ENCODE results near the gene IL6R.

The IL6R gene

GRCh38 chr1:154425172-154425571 lies 20.0 kb downstream of the IL6R start:
- no peak for DNase-seq (ENCODE audit: low read depth in 2 of 2)

GRCh38 chr1:154427173-154428139 lies 22.3 kb downstream of the IL6R start:
- DNase-seq (ENCODE audit: low read depth in 2 of 2): no peak

GRCh38 chr1:154429118-154429517 lies 24.0 kb downstream of the IL6R start:
- DNase-seq (ENCODE audit: low read depth in 2 of 2): no peak

- no peak for DNase-seq (ENCODE audit: low read depth in 2 of 2)
Measured at GRCh38 chr1:154429841-154430611, 24.9 kb downstream of the IL6R start.

GRCh38 chr1:154430903-154431302 lies 25.8 kb downstream of the IL6R start:
- no peak for DNase-seq (ENCODE audit: low read depth in 2 of 2)

GRCh38 chr1:154431586-154432373 lies 26.6 kb downstream of the IL6R start:
- peak; percentile 26 to 37 for DNase-seq (ENCODE audit: low read depth in 2 of 2)

- peak in 1 of 2 donors; percentile 52 for DNase-seq (ENCODE audit: low read depth in 2 of 2)
Measured at GRCh38 chr1:154433161-154433764, 28.1 kb downstream of the IL6R start.

GRCh38 chr1:154434346-154435085 lies 29.4 kb downstream of the IL6R start:
- DNase-seq (ENCODE audit: low read depth in 2 of 2): no peak

- DNase-seq (ENCODE audit: low read depth in 2 of 2): no peak
Measured at GRCh38 chr1:154435599-154436200, 30.6 kb downstream of the IL6R start.

- DNase-seq (ENCODE audit: low read depth in 2 of 2): no peak
Measured at GRCh38 chr1:154436433-154436832, 31.3 kb downstream of the IL6R start.

- DNase-seq (ENCODE audit: low read depth in 2 of 2): no peak
Measured at GRCh38 chr1:154440036-154440804, 35.1 kb downstream of the IL6R start.

- DNase-seq (ENCODE audit: low read depth in 2 of 2): no peak
Measured at GRCh38 chr1:154441241-154441888, 36.2 kb downstream of the IL6R start.

GRCh38 chr1:154442006-154442740 lies 37.0 kb downstream of the IL6R start:
- no peak for DNase-seq (ENCODE audit: low read depth in 2 of 2)

- DNase-seq (ENCODE audit: low read depth in 2 of 2): no peak
Measured at GRCh38 chr1:154443274-154444013, 38.3 kb downstream of the IL6R start.

GRCh38 chr1:154445040-154445472 lies 39.9 kb downstream of the IL6R start:
- DNase-seq (ENCODE audit: low read depth in 2 of 2): no peak

GRCh38 chr1:154446292-154446691 lies 41.1 kb downstream of the IL6R start:
- no peak for DNase-seq (ENCODE audit: low read depth in 2 of 2)

GRCh38 chr1:154446789-154447188 lies 41.6 kb downstream of the IL6R start:
- no peak for DNase-seq (ENCODE audit: low read depth in 2 of 2)
